ENCODE data around the gene ELFN2.

DNA sequence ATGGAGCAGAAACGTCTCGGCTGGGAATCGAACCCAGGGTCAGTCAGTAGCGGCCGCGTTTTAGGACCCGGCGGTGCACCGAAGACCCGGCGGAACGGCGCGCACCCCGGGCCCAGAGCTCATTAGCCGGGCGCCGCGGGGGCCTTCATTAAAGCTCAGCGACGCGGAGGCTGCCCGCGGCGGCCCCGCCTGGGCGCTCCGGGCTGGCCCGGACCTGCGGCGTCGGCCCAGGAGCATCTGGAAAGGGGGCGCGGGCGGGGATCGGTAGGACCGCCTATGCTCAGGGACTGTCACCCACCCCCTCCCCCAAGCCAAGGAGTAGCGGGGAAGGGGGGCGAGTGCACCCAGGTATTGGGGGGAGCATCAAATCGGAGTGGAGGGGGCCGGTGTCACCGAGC lies 92.8 kb downstream of the ELFN2 start:
- TF ChIP-seq SOX5 (CRISPR knock-in tag; IDR thresholded peaks at IDR 0.05; ENCODE audit: borderline replicate concordance) (no peak), IRF2 (CRISPR knock-in tag; IDR thresholded peaks at IDR 0.05) (no peak)

All from HepG2 (cell line).